Ureter (tissue), 1 donor: ENCODE data around the gene ACAT1. TPM values are rescaled to one million over a fixed set of nuclear protein-coding genes. Genes with fewer than 3 reads are reported as not detected.
A peak's percentile ranks its signal among the peaks of the same experiment; 100 is the strongest.
"Not testable (repeated sequence)": the region's sequence is repeated elsewhere in the genome, so short reads cannot be mapped to it uniquely, and the experiment has no call there.

Experiments
- DNase-seq: peaks from one replicate; pipeline ENCODE4 v3.0.0-alpha.2; 2020; ENCODE audit warnings: low spot score
- total RNA-seq: library from RNA; stranded (reverse); gene quantifications from one replicate; pipeline ENCODE4 v1.2.4, GENCODE V29; 2023
- donor health status: DM: yes; HTN: yes; CAD: no.

ACAT1 gene
- 40.1 TPM for total RNA-seq

DNA sequence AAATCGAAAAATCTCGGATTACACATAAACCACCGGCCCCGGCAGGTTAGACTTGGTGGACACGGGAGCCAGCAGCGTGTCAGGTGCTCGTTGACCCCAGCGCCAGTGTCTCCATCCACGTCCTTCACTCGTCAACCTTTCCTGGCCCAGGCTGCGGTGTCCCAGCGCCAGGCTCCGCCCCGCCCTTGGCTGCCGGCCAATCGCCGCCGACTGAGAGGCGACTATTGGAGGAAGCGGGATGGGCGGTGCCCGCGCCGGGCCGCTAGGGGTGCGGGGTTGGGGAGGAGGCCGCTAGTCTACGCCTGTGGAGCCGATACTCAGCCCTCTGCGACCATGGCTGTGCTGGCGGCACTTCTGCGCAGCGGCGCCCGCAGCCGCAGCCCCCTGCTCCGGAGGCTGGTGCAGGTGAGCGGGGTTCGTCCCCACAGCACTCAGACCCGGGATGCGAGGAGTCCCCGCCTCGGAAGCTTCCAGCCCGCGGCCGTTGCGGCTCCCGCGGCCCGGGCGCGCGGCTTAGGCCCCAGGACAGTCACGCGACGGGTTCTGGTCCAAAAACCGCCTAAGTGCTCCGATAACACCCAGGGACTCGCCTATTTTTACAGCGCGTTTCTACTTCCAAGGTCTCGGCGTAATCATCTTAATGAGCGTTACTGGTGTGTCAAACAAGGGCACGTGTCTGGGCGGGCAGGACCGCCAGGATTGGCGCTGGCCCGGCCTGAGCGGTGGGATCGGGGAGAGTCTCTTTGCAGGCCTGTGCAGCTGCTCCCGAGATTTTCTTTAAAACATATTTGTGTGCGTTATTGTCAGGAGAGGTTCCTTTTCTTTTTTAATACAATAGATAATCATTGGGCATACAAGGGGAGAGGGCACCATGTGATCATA is at the start of gene ACAT1:
TSS of gene ACAT1 (plus strand) at position 294 of the 882 bp plus-strand sequence. CDS start at position 334, 40 bp downstream.
- peak; percentile 97 for DNase-seq

DNA sequence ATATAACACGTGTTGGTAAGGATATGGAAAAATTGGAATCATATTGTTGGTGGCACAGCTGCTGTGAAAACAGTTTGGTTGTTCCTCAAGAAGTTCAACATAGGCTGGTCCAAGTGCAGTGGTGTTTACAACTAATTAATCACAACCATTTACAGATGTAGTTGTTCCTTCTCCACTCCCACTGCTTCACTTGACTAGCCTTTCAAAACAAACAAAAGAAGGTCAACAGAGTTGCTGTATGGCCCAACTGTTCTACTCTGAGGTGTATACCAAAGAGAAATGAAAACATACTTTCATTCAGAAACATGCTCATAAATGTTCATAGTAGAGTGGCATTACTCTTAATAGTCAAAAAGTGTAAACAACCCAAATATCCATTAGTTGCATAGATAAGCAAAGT is 36.6 kb upstream of the ACAT1 start:
- no peak for DNase-seq

GRCh38 chr11:108085672-108086071 is 35.7 kb upstream of the ACAT1 start:
- no peak for DNase-seq

GRCh38 chr11:108092134-108092533 is 29.2 kb upstream of the ACAT1 start:
- DNase-seq = no peak

GRCh38 chr11:108093128-108093904 is 28.1 kb upstream of the ACAT1 start:
- DNase-seq = no peak

DNA sequence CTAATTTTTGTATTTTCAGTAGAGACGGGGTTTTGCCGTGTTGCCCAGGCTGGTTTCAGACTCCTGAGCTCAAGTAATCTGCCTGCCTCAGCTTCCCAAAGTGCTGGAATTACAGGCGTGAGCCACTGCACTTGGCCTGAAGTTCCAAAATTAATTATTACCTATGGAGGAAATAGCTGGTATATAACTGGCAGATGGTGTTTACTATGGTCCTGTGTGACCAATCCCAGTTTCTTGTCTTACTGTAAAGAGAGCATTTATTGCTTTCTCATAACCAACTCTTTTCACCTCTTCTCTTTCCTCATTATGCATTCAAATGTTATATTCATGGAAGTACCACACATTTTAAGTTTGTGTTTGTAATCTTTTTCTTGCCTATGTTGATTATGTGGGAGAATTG is 24.2 kb upstream of the ACAT1 start:
- DNase-seq = no peak

- DNase-seq = no peak
These were observed 20.1 kb upstream of the ACAT1 start for GRCh38 chr11:108101090-108101775.

DNA sequence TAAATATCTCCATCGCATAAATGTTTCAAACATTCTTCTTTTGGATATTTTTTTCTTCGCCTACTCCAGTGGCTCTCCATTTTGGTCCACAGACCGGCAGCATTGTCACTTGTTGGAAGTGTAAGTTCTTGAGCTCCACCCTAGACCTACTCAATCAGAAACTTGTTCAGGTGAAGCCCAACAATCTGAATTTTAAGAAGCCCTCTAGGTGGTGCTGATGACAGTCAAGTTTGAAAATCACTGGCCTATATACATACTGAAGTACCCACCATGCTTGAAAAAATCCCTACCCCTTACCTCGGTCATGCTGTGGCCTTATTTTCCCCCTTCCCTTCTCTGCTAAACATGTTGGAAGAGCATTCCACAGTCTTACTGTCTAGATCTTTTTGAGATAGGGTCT is 10.2 kb upstream of the ACAT1 start:
- no peak for DNase-seq

GRCh38 chr11:108112057-108112456 is 9.3 kb upstream of the ACAT1 start:
- no peak for DNase-seq

GRCh38 chr11:108115500-108116140 is 5.7 kb upstream of the ACAT1 start:
- DNase-seq = peak; percentile 88

- DNase-seq = no peak
These were observed 3.5 kb upstream of the ACAT1 start for GRCh38 chr11:108117746-108118371.

DNA sequence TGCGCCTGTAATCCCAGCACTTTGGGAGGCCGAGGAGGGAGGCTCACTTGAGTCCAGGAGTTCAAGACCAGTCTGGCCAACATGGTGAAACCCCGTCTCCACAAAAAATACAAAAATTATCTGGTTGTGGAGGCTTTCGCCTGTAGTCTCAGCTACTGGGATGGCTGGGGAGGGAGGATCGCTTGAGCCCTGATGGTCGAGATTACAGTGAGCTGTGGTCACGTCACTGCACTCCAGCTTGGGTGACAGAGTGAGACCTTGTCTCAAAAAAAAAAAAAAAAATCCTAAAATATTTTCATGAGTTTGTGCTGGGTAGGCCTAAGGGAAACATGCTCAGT is 462 bp upstream of the ACAT1 start:
- DNase-seq = not testable (repeated sequence)

- DNase-seq = no peak
These were observed 830 bp downstream of the ACAT1 start for GRCh38 chr11:108122166-108122628.

GRCh38 chr11:108125096-108125495 is 3.7 kb downstream of the ACAT1 start:
- DNase-seq = no peak

GRCh38 chr11:108128772-108129171 is 7.4 kb downstream of the ACAT1 start:
- no peak for DNase-seq

DNA sequence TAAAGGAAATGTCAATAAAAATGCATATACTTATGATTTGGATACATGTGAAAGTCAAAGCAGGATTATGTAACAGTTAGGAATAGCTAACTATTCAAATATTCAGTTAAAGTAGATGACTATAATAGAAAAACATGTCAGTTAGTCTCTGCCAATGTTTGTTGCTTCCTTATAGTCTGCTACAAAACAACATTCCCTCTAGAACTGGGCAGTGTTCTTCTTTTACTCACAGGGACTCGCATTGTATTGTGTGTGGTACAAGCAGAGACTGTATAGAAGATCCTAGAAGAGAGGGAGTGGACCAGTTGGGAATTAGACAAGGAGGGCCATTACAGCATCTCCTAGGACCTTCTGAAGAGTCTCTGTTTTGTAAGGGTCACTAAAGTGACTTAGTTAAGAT is 10.6 kb downstream of the ACAT1 start:
- no peak for DNase-seq

- not testable (repeated sequence) for DNase-seq
These were observed 11.7 kb downstream of the ACAT1 start for GRCh38 chr11:108132993-108133538.

DNA sequence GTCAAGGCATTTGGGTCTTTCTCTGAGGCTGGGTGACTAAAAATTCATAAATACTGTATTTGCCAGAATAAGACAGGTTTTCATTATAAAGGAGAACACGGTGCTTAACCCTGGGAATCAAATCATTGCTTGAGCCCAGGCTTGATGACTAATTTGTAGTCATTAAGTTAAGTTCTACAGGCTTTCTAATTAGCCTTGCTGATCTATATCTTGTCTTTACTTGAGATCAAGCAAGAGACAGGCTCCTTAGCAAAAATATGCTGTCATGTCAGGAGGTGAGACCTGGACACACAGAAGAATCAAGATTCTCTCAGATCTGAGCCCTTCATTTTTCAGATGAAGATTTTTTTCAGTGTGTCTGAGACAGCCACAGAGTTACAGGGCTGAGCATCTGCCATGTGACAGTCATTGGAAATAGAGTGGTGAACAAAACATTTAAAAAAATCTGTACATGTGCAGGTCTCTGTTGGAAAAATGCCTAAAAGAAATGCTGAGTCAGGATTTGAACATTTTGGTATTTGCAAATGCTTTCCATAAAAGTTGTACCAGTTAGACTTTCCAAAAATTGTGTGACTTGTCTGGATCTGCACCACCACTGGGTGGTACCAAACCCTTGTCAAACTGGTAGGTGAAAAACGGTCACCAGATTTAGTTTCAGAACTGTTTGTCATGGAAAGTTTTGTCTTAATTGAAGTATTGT is 14.6 kb downstream of the ACAT1 start:
- DNase-seq = no peak

DNA sequence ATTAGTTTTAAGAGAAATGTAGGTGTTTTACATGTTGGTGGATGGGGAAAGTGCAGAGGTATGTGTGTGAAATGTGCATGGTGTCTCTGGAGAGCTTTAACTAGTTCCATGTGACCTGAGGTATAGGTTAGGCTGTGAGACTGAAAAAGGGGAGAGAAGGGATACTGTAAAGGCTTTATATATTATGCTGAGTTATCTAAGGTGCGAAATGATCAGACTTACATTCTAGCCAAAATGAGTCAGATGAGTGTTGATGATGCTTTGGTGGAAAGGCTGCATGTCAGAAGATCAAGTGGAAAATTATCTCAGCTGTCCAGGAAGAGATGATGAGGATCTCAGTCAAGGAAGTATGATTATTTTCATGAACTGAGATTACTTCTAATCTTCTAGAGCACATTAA is 15.8 kb downstream of the ACAT1 start:
- no peak for DNase-seq

DNA sequence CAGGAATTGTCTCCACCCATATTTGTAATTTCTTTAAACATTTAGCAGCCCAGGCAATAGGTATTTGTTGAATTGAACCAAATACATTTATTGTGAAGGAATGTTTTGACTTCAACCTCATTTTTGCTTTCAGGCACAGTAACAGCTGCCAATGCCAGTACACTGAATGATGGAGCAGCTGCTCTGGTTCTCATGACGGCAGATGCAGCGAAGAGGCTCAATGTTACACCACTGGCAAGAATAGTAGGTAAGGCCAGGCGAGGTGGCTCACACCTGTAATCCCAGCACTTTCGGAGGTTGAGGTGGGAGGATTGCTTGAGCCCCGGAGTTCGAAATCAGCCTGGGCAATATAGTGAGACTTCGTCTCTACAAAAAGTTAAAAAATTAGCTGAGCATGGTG is 20.9 kb downstream of the ACAT1 start:
- DNase-seq = no peak
